ENCODE results near the gene C20orf204. TPM values are rescaled to one million over a fixed set of nuclear protein-coding genes. Genes with fewer than 3 reads are reported as not detected.
A peak's percentile ranks its signal among the peaks of the same experiment; 100 is the strongest.

Gene C20orf204
- total RNA-seq: 0.43 and 0.97 TPM in 2 replicates

DNA sequence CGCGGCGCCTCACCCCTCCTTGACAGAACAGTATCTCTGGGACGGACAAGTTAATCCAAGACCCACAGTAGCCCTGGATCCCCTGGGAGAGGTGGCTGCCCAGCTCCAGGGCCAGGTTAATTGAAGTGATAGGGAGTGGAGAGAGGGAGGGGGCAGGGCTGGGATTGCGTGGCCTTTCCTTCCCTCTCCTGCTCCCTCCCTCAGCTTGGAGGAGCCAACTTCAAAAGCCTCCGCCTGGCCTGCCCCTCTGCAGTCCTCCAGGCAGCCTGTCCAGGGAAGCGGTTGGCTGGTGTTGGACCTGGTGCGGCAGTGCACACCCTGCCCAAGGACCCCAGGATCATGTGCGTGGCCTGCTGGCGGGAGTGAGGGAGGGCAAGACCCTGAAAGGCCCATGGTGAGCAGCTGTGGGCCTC, at the start of gene C20orf204:
Gene C20orf204, plus strand, starts transcription at position 250 of the 413 bp plus-strand sequence. Its CDS starts 142 bp downstream, at position 392.
- DNase-seq (ENCODE audit: low read depth): no peak
- TF ChIP-seq CTCF (IDR thresholded peaks at IDR 0.05; ENCODE audit: insufficient read depth, low read depth, low read length): no peak
- H3K4me3 ChIP-seq (ENCODE audit: low read depth, low read length): no peak within 1 kb of the TSS

DNA sequence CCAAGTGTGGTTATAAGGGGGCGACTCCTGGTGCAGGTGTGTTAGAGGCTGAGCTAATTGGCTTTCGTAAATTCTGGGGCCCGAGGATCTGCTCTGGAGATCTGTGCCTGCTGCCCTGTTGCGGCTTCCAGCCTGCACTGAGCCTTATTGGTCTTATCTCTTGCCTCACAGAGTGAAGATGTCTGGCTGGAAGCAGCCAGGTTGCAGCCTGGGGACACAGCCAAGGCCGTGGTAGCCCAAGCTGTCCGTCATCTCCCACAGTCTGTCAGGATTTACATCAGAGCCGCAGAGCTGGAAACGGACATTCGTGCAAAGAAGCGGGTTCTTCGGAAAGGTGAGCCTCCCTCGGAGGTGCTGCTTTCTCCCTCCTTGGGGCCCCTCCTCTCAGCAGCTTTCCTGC, 35.1 kb upstream of the C20orf204 start:
- no peak for DNase-seq (ENCODE audit: low read depth)
- TF ChIP-seq CTCF (IDR thresholded peaks at IDR 0.05; ENCODE audit: insufficient read depth, low read depth, low read length): no peak
- H3K4me3 ChIP-seq (ENCODE audit: low read depth, low read length): no peak overlapping the region

- H3K4me3 ChIP-seq (ENCODE audit: low read depth, low read length): no peak overlapping the region
- no peak for DNase-seq (ENCODE audit: low read depth)
- TF ChIP-seq CTCF (IDR thresholded peaks at IDR 0.05; ENCODE audit: insufficient read depth, low read depth, low read length): no peak
Measured at GRCh38 chr20:64001607-64002011, 34.4 kb upstream of the C20orf204 start.

GRCh38 chr20:64003960-64004725, 31.8 kb upstream of the C20orf204 start:
- TF ChIP-seq CTCF (IDR thresholded peaks at IDR 0.05; ENCODE audit: insufficient read depth, low read depth, low read length): no peak
- DNase-seq (ENCODE audit: low read depth): peak; percentile 38

GRCh38 chr20:64005394-64005793, 30.6 kb upstream of the C20orf204 start:
- no peak for TF ChIP-seq CTCF (IDR thresholded peaks at IDR 0.05; ENCODE audit: insufficient read depth, low read depth, low read length)
- no peak overlapping the region for H3K4me3 ChIP-seq (ENCODE audit: low read depth, low read length)
- DNase-seq (ENCODE audit: low read depth): peak; percentile 62

More at GRCh38 chr20:64003960-64004725, 31.8 kb upstream of the C20orf204 start:
- no peak overlapping the region for H3K4me3 ChIP-seq (ENCODE audit: low read depth, low read length)

GRCh38 chr20:64006490-64006889, 29.5 kb upstream of the C20orf204 start:
- no peak for DNase-seq (ENCODE audit: low read depth)
- no peak for TF ChIP-seq CTCF (IDR thresholded peaks at IDR 0.05; ENCODE audit: insufficient read depth, low read depth, low read length)
- H3K4me3 ChIP-seq (ENCODE audit: low read depth, low read length): no peak overlapping the region

Data from fibroblast of villous mesenchyme (primary cell).